Activated CD4-positive, alpha-beta T cell treated with anti-CD3 and anti-CD28 coated beads, Interleukin-2, amount 10 ng/mL, durations not matched to agents 24 days and 14 days (primary cell): ENCODE data around the gene FRRS1L. TPM values are rescaled to one million over a fixed set of nuclear protein-coding genes. Genes with fewer than 3 reads are reported as not detected.

Source experiments
- DNase-seq: peaks from one replicate; pipeline ENCODE4 v3.0.0; 2022
- H3K27ac Mint-ChIP-seq: one replicate; pipeline ENCODE4 v1.8.0; 2022; ENCODE audit warnings: mild to moderate bottlenecking, mixed read lengths
- H3K27me3 Mint-ChIP-seq: one replicate; pipeline ENCODE4 v1.8.0; 2022; ENCODE audit warnings: mixed read lengths
- H3K36me3 Mint-ChIP-seq: one replicate; pipeline ENCODE4 v1.8.0; 2022; ENCODE audit warnings: low read depth, mild to moderate bottlenecking, mixed read lengths
- H3K4me1 Mint-ChIP-seq: one replicate; pipeline ENCODE4 v1.8.0; 2021; ENCODE audit warnings: mixed read lengths
- H3K4me3 Mint-ChIP-seq: one replicate; pipeline ENCODE4 v1.8.0; 2022; ENCODE audit warnings: mild to moderate bottlenecking, moderate library complexity, mixed read lengths
- H3K9me3 Mint-ChIP-seq: one replicate; pipeline ENCODE4 v1.8.0; 2021; ENCODE audit warnings: mixed read lengths
- intact Hi-C: fragments of 100-400 bp; cut with micrococcal nuclease; formaldehyde crosslinking; loops from one replicate; pipeline ENCODE4 v1.15.1; 2023
- total RNA-seq: library from RNA; stranded (reverse); gene quantifications from 2 replicates; pipeline ENCODE4 v1.2.3, GENCODE V29; 2022

The FRRS1L gene, protein sequence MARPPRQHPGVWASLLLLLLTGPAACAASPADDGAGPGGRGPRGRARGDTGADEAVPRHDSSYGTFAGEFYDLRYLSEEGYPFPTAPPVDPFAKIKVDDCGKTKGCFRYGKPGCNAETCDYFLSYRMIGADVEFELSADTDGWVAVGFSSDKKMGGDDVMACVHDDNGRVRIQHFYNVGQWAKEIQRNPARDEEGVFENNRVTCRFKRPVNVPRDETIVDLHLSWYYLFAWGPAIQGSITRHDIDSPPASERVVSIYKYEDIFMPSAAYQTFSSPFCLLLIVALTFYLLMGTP
- not detected in 2 replicates for total RNA-seq

DNA sequence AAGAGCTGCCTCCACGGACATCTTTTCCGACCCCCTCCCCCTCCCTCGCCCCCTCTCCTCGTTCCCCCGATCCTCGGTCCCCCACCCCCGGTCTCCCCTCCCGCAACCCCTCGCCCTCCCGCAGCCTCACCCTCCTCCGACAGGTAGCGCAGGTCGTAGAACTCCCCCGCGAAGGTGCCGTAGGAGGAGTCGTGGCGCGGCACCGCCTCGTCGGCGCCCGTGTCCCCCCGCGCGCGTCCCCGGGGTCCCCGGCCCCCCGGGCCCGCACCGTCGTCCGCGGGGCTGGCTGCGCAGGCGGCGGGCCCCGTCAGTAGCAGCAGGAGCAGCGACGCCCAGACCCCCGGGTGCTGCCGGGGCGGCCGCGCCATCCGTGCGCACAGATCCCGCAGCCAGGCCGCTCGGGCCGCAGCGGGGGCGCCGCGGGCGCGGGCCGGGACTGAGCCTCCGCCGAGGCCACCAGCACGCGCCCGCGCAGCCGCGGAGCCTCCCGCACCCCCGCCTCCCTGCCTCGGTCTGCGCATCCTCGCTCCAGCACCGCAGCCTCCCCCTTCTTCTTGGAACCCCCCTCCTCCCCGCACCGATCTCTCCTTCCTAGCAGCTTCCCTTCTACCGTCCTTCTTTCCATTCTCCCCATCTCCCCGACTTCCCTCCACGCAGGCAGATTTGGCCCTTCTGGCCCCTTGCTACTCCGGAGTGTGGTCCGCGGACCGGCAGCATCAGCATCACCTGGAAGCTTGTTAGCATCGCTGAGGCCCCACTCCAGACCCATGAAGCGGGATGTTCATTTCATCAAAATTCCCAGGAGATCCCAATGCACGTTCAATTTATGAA lies at the start of gene FRRS1L:
Gene FRRS1L, minus strand, starts transcription at position 479 of the 831 bp plus-strand sequence. Its CDS starts 111 bp downstream, at position 368.
- peak within 1 kb of the TSS; percentile 48 for H3K4me3 Mint-ChIP-seq
- peaks cover 2% of the 10 kb centered on the region for H3K4me1 Mint-ChIP-seq
- peaks cover 7% of the 10 kb centered on the region for H3K9me3 Mint-ChIP-seq
- no peak within 1 kb of the TSS for H3K27ac Mint-ChIP-seq
- intact Hi-C loops, result no loop called here
- H3K27me3 Mint-ChIP-seq, result peaks cover 58% of the 10 kb centered on the region
- DNase-seq, result no peak
- H3K36me3 Mint-ChIP-seq, result no peaks in the 10 kb centered on the region

DNA sequence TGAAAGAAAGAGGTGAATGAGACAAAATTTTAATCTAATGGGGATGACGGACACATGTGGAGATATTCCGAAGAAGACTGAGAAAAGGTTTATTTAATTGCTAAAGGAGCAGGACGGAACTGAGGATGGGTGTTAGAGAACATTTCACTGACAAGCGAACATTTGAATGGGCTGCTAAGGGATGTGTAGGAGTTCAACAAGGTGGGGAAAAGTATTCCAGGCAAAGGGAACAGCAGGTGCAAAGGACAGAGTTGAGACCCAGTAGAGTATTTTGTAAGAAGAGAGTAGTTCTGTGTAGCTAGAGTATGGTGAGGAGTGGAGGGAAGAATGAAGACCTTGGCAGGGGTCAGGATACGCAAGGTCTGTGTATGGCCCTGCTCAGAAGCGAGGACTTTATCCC lies 47.4 kb upstream of the FRRS1L start:
- no peaks in the 10 kb centered on the region for H3K36me3 Mint-ChIP-seq
- peaks cover 22% of the 10 kb centered on the region for H3K27me3 Mint-ChIP-seq
- H3K4me1 Mint-ChIP-seq, result no peaks in the 10 kb centered on the region
- H3K4me3 Mint-ChIP-seq, result no peak overlapping the region
- no peak overlapping the region for H3K27ac Mint-ChIP-seq
- DNase-seq, result no peak
- intact Hi-C loops, result no loop called here
- H3K9me3 Mint-ChIP-seq, result no peaks in the 10 kb centered on the region

DNA sequence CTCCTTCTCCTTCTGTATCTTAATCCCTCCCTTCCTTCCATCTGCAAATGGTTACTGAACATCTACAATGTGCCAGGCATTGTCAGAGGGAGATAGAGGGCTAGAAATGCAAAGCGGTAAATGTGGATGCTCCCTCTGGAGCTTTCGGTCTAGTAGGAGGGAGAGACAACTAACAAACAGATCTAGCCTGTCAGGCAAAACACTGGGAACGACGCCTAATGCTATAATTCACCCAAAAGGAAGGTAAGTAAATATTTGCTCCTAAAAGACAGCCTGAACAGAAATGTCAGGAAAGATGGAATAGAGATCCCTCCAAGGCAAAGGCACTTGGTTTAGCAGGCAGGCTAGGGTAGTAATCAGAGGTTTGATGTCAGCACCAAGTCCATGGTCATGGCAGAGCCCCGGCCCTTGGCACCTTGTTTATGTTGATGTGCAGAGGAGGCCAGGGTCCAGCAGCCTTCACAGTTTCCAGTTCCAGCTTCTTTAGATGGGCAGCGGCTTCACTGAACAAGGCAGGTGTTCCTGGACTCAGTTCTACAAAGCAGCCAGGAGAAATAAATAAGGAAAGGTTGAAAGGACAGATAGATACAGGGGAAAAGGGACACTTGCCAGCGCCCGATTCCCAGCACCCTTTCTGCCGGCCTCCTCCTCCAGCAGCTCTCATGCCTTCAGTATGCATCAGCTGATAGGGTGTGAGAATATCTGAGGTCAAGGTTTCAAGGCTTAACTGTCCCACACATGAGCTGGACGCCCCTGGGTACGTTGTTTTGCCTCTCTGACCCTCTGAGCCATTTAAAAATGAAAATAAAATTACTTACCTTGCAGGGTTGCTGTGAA lies 46.5 kb upstream of the FRRS1L start:
- DNase-seq, result no peak
- H3K4me1 Mint-ChIP-seq, result no peaks in the 10 kb centered on the region
- peaks cover 19% of the 10 kb centered on the region for H3K27me3 Mint-ChIP-seq
- intact Hi-C loops, result no loop called here
- H3K4me3 Mint-ChIP-seq, result no peak overlapping the region
- no peaks in the 10 kb centered on the region for H3K9me3 Mint-ChIP-seq
- no peak overlapping the region for H3K27ac Mint-ChIP-seq
- H3K36me3 Mint-ChIP-seq, result no peaks in the 10 kb centered on the region

GRCh38 chr9:109212768-109213167 lies 45.7 kb upstream of the FRRS1L start:
- intact Hi-C loops, result no loop called here
- Mint-ChIP-seq H3K4me1 (no peaks in the 10 kb centered on the region), H3K36me3 (no peaks in the 10 kb centered on the region), H3K9me3 (no peaks in the 10 kb centered on the region), H3K4me3 (no peak overlapping the region), H3K27me3 (peaks cover 18% of the 10 kb centered on the region), H3K27ac (no peak overlapping the region)
- DNase-seq, result no peak

DNA sequence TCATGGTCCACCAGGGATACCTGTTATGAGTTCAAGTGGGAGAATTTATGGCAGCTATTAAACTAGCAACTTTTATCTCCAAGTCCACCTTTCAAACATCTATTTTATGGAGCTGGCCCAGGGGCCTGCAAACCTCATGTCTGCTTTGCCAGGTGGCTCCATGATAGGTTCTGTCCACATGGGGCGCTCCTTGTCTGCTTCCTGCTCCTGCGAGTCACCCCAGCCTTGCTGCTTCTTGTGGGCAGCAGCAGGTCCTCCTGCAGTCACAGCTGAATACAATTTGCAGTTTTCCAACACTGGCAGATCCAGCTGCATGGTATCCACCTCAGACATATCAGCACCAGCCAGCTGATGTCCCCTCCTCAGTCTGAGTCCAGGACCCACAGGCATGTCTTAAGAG lies 39.6 kb upstream of the FRRS1L start:
- no peaks in the 10 kb centered on the region for H3K9me3 Mint-ChIP-seq
- intact Hi-C loops, result no loop called here
- H3K27me3 Mint-ChIP-seq, result peaks cover 27% of the 10 kb centered on the region
- H3K27ac Mint-ChIP-seq, result no peak overlapping the region
- no peaks in the 10 kb centered on the region for H3K36me3 Mint-ChIP-seq
- no peak for DNase-seq
- H3K4me1 Mint-ChIP-seq, result no peaks in the 10 kb centered on the region
- H3K4me3 Mint-ChIP-seq, result no peak overlapping the region

DNA sequence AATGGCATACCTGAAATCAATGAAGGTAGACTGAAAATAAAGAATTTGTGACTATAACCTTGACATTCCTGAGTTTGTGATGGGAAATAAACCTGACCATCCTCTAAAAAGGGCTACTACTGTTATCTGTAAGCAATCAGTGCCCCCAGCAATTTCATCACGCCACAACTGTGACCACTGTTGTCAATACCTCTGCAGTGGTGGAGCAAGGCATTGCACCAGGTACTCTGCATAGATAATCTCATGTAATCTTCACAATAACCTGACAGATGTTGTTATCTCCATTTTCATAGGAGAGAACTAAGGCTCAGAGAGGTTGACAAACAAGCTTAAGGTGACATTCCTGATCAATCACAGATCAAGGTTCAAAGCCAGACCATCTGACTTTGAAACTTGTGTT lies 38.5 kb upstream of the FRRS1L start:
- DNase-seq, result no peak
- intact Hi-C loops, result no loop called here
- Mint-ChIP-seq H3K27me3 (peaks cover 25% of the 10 kb centered on the region), H3K36me3 (no peaks in the 10 kb centered on the region), H3K9me3 (no peaks in the 10 kb centered on the region), H3K4me3 (no peak overlapping the region), H3K27ac (no peak overlapping the region), H3K4me1 (no peaks in the 10 kb centered on the region)

DNA sequence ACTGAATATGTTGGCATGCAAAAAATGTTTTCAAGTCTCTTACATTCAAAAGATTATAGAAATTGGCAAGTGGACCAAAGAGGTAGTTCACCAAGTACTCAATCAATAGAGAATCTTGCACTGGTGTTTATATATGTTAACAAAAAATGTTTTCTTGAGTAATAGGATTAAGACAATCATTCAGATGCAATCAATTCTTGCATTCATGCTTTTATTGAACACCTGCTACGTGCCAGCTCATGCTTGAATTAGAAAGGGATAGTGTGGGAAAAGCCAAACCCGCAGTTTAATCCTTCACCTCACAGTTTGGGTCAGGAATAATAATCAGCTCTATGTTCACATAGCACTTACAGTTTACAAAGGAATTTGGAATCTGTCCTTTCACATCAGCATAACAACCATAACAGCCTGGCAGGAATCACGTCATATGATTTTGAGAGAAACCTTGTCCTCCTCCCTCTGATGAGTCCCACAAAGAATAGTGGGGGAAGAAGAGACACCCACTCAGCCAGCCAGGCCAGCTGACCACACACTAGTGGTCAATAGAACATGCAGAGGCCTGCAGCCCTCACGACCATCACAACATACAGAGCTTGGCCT lies 36.8 kb upstream of the FRRS1L start:
- no peak overlapping the region for H3K27ac Mint-ChIP-seq
- no peak overlapping the region for H3K4me3 Mint-ChIP-seq
- no peaks in the 10 kb centered on the region for H3K36me3 Mint-ChIP-seq
- intact Hi-C loops, result no loop called here
- H3K4me1 Mint-ChIP-seq, result peaks cover 2% of the 10 kb centered on the region
- no peak for DNase-seq
- H3K27me3 Mint-ChIP-seq, result peaks cover 33% of the 10 kb centered on the region
- no peaks in the 10 kb centered on the region for H3K9me3 Mint-ChIP-seq

GRCh38 chr9:109199676-109200075 lies 32.6 kb upstream of the FRRS1L start:
- no peak overlapping the region for H3K27ac Mint-ChIP-seq
- H3K36me3 Mint-ChIP-seq, result no peaks in the 10 kb centered on the region
- H3K27me3 Mint-ChIP-seq, result peaks cover 26% of the 10 kb centered on the region
- intact Hi-C loops, result no loop called here
- H3K4me1 Mint-ChIP-seq, result peaks cover 2% of the 10 kb centered on the region
- no peaks in the 10 kb centered on the region for H3K9me3 Mint-ChIP-seq
- no peak for DNase-seq
- H3K4me3 Mint-ChIP-seq, result no peak overlapping the region

GRCh38 chr9:109198736-109199382 lies 31.8 kb upstream of the FRRS1L start:
- peaks cover 24% of the 10 kb centered on the region for H3K27me3 Mint-ChIP-seq
- no peak overlapping the region for H3K4me3 Mint-ChIP-seq
- no peak overlapping the region for H3K27ac Mint-ChIP-seq
- H3K9me3 Mint-ChIP-seq, result no peaks in the 10 kb centered on the region
- intact Hi-C loops, result no loop called here
- H3K36me3 Mint-ChIP-seq, result no peaks in the 10 kb centered on the region
- H3K4me1 Mint-ChIP-seq, result peaks cover 2% of the 10 kb centered on the region
- DNase-seq, result no peak

- no peak for DNase-seq
- H3K27ac Mint-ChIP-seq, result no peak overlapping the region
- no peaks in the 10 kb centered on the region for H3K9me3 Mint-ChIP-seq
- H3K4me3 Mint-ChIP-seq, result no peak overlapping the region
- no peaks in the 10 kb centered on the region for H3K36me3 Mint-ChIP-seq
- intact Hi-C loops, result no loop called here
- peaks cover 5% of the 10 kb centered on the region for H3K4me1 Mint-ChIP-seq
- H3K27me3 Mint-ChIP-seq, result peaks cover 9% of the 10 kb centered on the region
Observed at GRCh38 chr9:109193974-109194556, 27.0 kb upstream of the FRRS1L start.

GRCh38 chr9:109192732-109193361 lies 25.8 kb upstream of the FRRS1L start:
- Mint-ChIP-seq H3K27me3 (peaks cover 7% of the 10 kb centered on the region), H3K36me3 (no peaks in the 10 kb centered on the region), H3K4me3 (no peak overlapping the region), H3K27ac (no peak overlapping the region), H3K4me1 (peaks cover 5% of the 10 kb centered on the region), H3K9me3 (no peaks in the 10 kb centered on the region)
- DNase-seq, result no peak
- intact Hi-C loops, result no loop called here

GRCh38 chr9:109191746-109192145 lies 24.7 kb upstream of the FRRS1L start:
- DNase-seq, result no peak
- Mint-ChIP-seq H3K4me1 (peaks cover 5% of the 10 kb centered on the region), H3K4me3 (no peak overlapping the region), H3K9me3 (no peaks in the 10 kb centered on the region), H3K27me3 (peaks cover 5% of the 10 kb centered on the region), H3K36me3 (no peaks in the 10 kb centered on the region), H3K27ac (no peak overlapping the region)
- intact Hi-C loops, result no loop called here
